ENCODE measurements around the gene PLA1A. TPM values are rescaled to one million over a fixed set of nuclear protein-coding genes. Genes with fewer than 3 reads are reported as not detected.
"Not testable (repeated sequence)": the region's sequence is repeated elsewhere in the genome, so short reads cannot be mapped to it uniquely, and the experiment has no call there.

The PLA1A gene
- total RNA-seq, result 0.20 TPM

GRCh38 chr3:119597548-119598288 is at the start of gene PLA1A:
Gene PLA1A, plus strand, starts transcription at chr3:119597885. Its CDS starts 29 bp downstream, at chr3:119597914.
- DNase-seq, result no peak

- no peak for DNase-seq
These were observed 49.3 kb upstream of the PLA1A start for GRCh38 chr3:119548341-119548740.

GRCh38 chr3:119550192-119550910 is 47.3 kb upstream of the PLA1A start:
- DNase-seq, result no peak

- DNase-seq, result no peak
These were observed 46.1 kb upstream of the PLA1A start for GRCh38 chr3:119551598-119551997.

GRCh38 chr3:119552928-119553327 is 44.8 kb upstream of the PLA1A start:
- not testable (repeated sequence) for DNase-seq

- no peak for DNase-seq
These were observed 43.8 kb upstream of the PLA1A start for GRCh38 chr3:119553823-119554415.

- DNase-seq, result no peak
These were observed 42.4 kb upstream of the PLA1A start for GRCh38 chr3:119555309-119555735.

- no peak for DNase-seq
These were observed 41.8 kb upstream of the PLA1A start for GRCh38 chr3:119555929-119556328.

GRCh38 chr3:119557192-119557876 is 40.4 kb upstream of the PLA1A start:
- no peak for DNase-seq

GRCh38 chr3:119557877-119558269 is 39.8 kb upstream of the PLA1A start:
- DNase-seq, result no peak

GRCh38 chr3:119558626-119559317 is 38.9 kb upstream of the PLA1A start:
- no peak for DNase-seq

- no peak for DNase-seq
These were observed 38.2 kb upstream of the PLA1A start, which contains the start of gene CD80 for GRCh38 chr3:119559441-119559963. Gene CD80, minus strand, starts transcription at chr3:119559614. Its CDS starts 1,886 bp downstream, at chr3:119557728.

GRCh38 chr3:119560160-119560559 is 37.5 kb upstream of the PLA1A start:
- DNase-seq, result no peak

- DNase-seq, result no peak
These were observed 35.3 kb upstream of the PLA1A start for GRCh38 chr3:119562307-119562961.

GRCh38 chr3:119563334-119563733 is 34.4 kb upstream of the PLA1A start:
- DNase-seq, result not testable (repeated sequence)

GRCh38 chr3:119569156-119569555 is 28.5 kb upstream of the PLA1A start:
- no peak for DNase-seq

GRCh38 chr3:119570229-119570628 is 27.5 kb upstream of the PLA1A start:
- no peak for DNase-seq

- DNase-seq, result no peak
These were observed 26.5 kb upstream of the PLA1A start for GRCh38 chr3:119571230-119571629.

- no peak for DNase-seq
These were observed 26.0 kb upstream of the PLA1A start for GRCh38 chr3:119571688-119572087.

- no peak for DNase-seq
These were observed 22.2 kb upstream of the PLA1A start for GRCh38 chr3:119575507-119575906.

All from skin of body (tissue), 2 donors.